NB4 (cell line): ENCODE measurements around the gene S100A7A.
A peak's percentile ranks its signal among the peaks of the same experiment; 100 is the strongest.

Experiments
- DNase-seq: peaks from one replicate; pipeline ENCODE4 v3.0.0; 2010; ENCODE audit warnings: low read depth
- H3K4me3 ChIP-seq: one replicate; pipeline ENCODE4 v1.5.1; 2011; ENCODE audit warnings: mild to moderate bottlenecking, low read depth, low read length, moderate library complexity
- CTCF ChIP-seq: IDR thresholded peaks from one replicate; pipeline ENCODE4 v1.5.1; 2012; ENCODE audit warnings: low read depth, low read length
- MYC ChIP-seq: IDR thresholded peaks from 2 replicates; pipeline ENCODE4 v1.6.1; 2011; ENCODE audit warnings: low read depth, low read length
- POLR2A ChIP-seq: IDR thresholded peaks from 2 replicates; pipeline ENCODE4 v1.6.1; 2011; ENCODE audit warnings: mild to moderate bottlenecking; ENCODE audit not compliant: insufficient read length; ENCODE audit errors: extremely low read depth
- TF ChIP-seq, protein P1 (sequence below): IDR thresholded peaks from 2 replicates; pipeline ENCODE4 v1.6.1; 2011; ENCODE audit warnings: low read depth, low read length

The S100A7A gene

GRCh38 chr1:153415850-153416570 is at the start of gene S100A7A:
Gene S100A7A, plus strand, starts transcription at chr1:153416520. Its CDS starts 1,563 bp downstream, at chr1:153418083.
- no peak for TF ChIP-seq POLR2A
- TF ChIP-seq, protein P1, sequence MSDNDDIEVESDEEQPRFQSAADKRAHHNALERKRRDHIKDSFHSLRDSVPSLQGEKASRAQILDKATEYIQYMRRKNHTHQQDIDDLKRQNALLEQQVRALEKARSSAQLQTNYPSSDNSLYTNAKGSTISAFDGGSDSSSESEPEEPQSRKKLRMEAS: no peak
- no peak for TF ChIP-seq CTCF
- TF ChIP-seq MYC: no peak
- H3K4me3 ChIP-seq: no peak within 1 kb of the TSS
- DNase-seq: no peak

- no peak for DNase-seq
- H3K4me3 ChIP-seq: no peak overlapping the region
- TF ChIP-seq, protein P1: no peak
- no peak for TF ChIP-seq CTCF
- TF ChIP-seq MYC: no peak
- no peak for TF ChIP-seq POLR2A
Observed at GRCh38 chr1:153367090-153367489, 49.2 kb upstream of the S100A7A start.

DNA sequence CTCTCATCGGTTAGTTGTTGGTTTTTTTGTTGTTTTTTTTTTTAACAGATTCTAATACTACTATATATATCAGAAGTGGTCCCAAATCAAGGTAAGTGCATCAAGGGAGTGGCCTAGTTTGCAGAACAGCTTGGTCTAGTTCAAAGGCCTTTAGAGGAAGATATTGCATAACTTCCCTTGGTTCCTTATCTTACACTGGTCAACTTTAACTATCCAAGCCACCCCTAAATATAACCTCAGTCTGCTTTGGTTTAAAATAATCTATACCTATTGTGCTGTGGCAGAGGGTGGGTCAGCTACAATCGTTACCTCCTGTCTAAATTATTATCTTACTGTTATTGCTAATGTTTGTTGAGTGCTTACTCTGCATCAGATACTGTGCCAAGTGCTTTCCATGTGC is 47.8 kb upstream of the S100A7A start:
- DNase-seq: peak; percentile 45
- no peak overlapping the region for H3K4me3 ChIP-seq
- TF ChIP-seq, protein P1: no peak
- TF ChIP-seq MYC: no peak
- TF ChIP-seq POLR2A: no peak
- TF ChIP-seq CTCF: no peak

DNA sequence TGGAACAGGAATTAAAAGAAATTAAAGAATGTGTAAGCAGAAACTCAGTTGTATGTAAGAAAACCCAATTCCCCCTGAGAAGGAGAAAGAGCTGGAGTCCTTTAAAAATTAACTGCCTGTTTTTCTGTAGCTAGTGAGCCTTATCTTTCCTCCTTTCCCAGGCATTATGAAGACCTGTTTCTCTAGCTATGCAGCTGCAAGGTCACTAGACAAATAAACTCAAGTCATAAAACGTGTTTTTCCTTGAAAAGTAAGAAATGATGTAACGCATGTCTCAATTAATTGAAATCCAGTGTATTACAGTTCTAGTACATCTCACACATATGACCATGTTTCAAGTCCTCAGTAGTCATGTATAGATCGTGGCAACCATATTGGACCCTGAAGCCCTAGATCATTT is 46.2 kb upstream of the S100A7A start:
- no peak overlapping the region for H3K4me3 ChIP-seq
- TF ChIP-seq MYC: no peak
- no peak for DNase-seq

- no peak for DNase-seq
- H3K4me3 ChIP-seq: no peak overlapping the region
- no peak for TF ChIP-seq POLR2A
Observed at GRCh38 chr1:153371231-153371630, 45.1 kb upstream of the S100A7A start.

- DNase-seq: no peak
- TF ChIP-seq POLR2A (no peak), CTCF (no peak), MYC (no peak)
- TF ChIP-seq, protein P1: no peak
- H3K4me3 ChIP-seq: no peak overlapping the region
Observed at GRCh38 chr1:153372571-153372970, 43.7 kb upstream of the S100A7A start.

- DNase-seq: no peak
- TF ChIP-seq, protein P1: no peak
- TF ChIP-seq POLR2A: no peak
- TF ChIP-seq MYC: no peak
- no peak for TF ChIP-seq CTCF
- no peak overlapping the region for H3K4me3 ChIP-seq
Observed at GRCh38 chr1:153374071-153374470, 42.2 kb upstream of the S100A7A start.
